Left ventricle myocardium inferior (tissue), 1 donor: Measurements from ENCODE around the gene NRXN3. TPM values are rescaled to one million over a fixed set of nuclear protein-coding genes. Genes with fewer than 3 reads are reported as not detected.

Experiments
- DNase-seq: peaks from one replicate; pipeline ENCODE4 v3.0.0-alpha.2; 2020
- H3K27ac ChIP-seq: fragments of 200-600 bp; replicated peaks from 2 replicates; pipeline ENCODE4 v1.8.0; 2021
- H3K27me3 ChIP-seq: fragments of 200-600 bp; 2 replicates; pipeline ENCODE4 v1.8.0; 2021; ENCODE audit warnings: low read depth
- H3K36me3 ChIP-seq: fragments of 200-600 bp; 2 replicates; pipeline ENCODE4 v1.8.0; 2021
- H3K4me1 ChIP-seq: fragments of 200-600 bp; 2 replicates; pipeline ENCODE4 v1.8.0; 2021
- H3K4me3 ChIP-seq: fragments of 200-600 bp; 2 replicates; pipeline ENCODE4 v1.8.0; 2021; ENCODE audit warnings: mild to moderate bottlenecking, moderate library complexity
- H3K9me3 ChIP-seq: fragments of 200-600 bp; replicated peaks from 2 replicates; pipeline ENCODE4 v1.8.0; 2021
- CTCF ChIP-seq: fragments of 200-600 bp; IDR thresholded peaks from 2 replicates; pipeline ENCODE4 v1.8.0; 2021; ENCODE audit warnings: antibody characterized with exemption, mild to moderate bottlenecking, borderline replicate concordance
- intact Hi-C: fragments of 100-400 bp; cut with micrococcal nuclease; formaldehyde crosslinking; loops from one replicate; pipeline ENCODE4 v1.11.0; 2022
- total RNA-seq: library from RNA; stranded (reverse); fragmentation: NEBNext Ultra II Directional; extraction: Animal tissue kit (Norgen Biotek cat#: 25700); gene quantifications from one replicate; pipeline ENCODE4 v1.2.1, GENCODE V29; 2021
- donor health status: DM: no; HTN: yes; CAD: no; lungs with severe emphysema.

Gene NRXN3
- total RNA-seq, 1 donor from 2014 or later, result 1.2 TPM

DNA sequence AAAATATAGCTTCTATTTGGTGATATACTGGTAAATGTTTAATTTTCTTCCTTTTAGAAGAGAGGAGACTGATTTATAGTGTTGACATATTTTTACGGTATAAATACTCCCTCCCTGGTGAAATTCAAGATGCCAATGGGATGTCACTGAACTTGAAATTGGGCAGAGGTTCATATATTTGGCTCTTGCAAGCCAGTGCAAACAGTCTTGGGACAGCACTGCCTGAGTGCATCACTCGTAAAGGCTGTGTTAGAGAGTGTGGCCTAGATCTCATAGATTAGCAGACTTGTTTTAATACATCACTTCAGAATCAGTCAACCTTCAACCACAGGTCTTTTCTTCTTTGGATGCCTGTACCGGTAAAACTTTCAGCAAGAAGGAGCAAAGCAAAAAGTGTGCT is 681.0 kb downstream of the NRXN3 start:
- intact Hi-C loops, result no loop called here
- no peak for DNase-seq
- Histone ChIP-seq H3K4me3 (no peak overlapping the region), H3K36me3 (no peaks in the 10 kb centered on the region), H3K9me3 (no peaks in the 10 kb centered on the region), H3K27me3 (peaks cover 13% of the 10 kb centered on the region), H3K27ac (no peak overlapping the region), H3K4me1 (no peaks in the 10 kb centered on the region)
- no peak for TF ChIP-seq CTCF

DNA sequence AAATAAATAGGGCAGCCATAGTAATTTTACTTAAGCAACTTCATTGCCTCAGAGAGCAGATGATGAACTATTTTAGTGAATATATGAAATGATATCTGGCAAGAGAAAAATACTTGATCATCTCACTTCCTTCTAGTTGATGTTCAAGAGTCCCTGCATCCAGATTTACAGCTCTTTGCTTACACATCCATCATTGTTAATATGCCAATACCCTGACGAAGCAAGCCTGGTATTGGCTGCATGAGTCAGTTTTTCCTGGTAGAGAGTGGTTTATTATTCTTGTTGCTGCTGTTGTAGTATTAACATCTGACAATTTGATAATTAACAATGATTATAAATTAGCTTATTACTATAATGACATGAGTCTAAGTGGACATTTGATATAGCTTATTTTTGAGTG is 681.9 kb downstream of the NRXN3 start:
- TF ChIP-seq CTCF, result no peak
- no peak for DNase-seq
- H3K27ac ChIP-seq, result no peak overlapping the region
- peaks cover 10% of the 10 kb centered on the region for H3K27me3 ChIP-seq
- H3K9me3 ChIP-seq, result no peaks in the 10 kb centered on the region
- H3K4me1 ChIP-seq, result no peaks in the 10 kb centered on the region
- intact Hi-C loops, result no loop called here
- no peak overlapping the region for H3K4me3 ChIP-seq
- H3K36me3 ChIP-seq, result no peaks in the 10 kb centered on the region

- Histone ChIP-seq H3K36me3 (no peaks in the 10 kb centered on the region), H3K4me1 (no peaks in the 10 kb centered on the region), H3K4me3 (no peak overlapping the region), H3K27me3 (no peaks in the 10 kb centered on the region), H3K27ac (no peak overlapping the region), H3K9me3 (no peaks in the 10 kb centered on the region)
- intact Hi-C loops, result no loop called here
- TF ChIP-seq CTCF, result no peak
- DNase-seq, result no peak
Measured at GRCh38 chr14:78857974-78858373, 687.8 kb downstream of the NRXN3 start.

DNA sequence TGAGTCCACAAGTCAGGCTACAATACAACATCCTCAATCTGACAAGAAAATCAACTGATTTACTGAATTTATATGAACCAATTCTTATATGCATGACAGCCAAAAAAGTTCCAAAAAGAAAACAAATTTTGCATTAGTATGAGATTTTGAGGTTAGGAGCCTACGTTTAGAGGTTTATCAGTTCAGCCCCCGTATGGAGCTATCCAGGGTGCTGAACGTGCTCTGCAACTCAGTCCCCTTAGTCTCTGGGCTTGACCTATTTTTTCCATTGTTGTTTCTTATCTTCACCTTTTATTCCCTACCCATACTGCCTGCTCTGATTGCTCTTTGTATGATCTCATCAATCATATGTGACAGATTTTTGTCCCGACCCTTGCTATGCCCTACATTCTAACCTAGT is 693.0 kb downstream of the NRXN3 start:
- Histone ChIP-seq H3K4me1 (no peaks in the 10 kb centered on the region), H3K36me3 (no peaks in the 10 kb centered on the region), H3K27me3 (no peaks in the 10 kb centered on the region), H3K27ac (no peak overlapping the region), H3K9me3 (no peaks in the 10 kb centered on the region), H3K4me3 (no peak overlapping the region)
- no peak for DNase-seq
- TF ChIP-seq CTCF, result no peak
- intact Hi-C loops, result no loop called here

DNA sequence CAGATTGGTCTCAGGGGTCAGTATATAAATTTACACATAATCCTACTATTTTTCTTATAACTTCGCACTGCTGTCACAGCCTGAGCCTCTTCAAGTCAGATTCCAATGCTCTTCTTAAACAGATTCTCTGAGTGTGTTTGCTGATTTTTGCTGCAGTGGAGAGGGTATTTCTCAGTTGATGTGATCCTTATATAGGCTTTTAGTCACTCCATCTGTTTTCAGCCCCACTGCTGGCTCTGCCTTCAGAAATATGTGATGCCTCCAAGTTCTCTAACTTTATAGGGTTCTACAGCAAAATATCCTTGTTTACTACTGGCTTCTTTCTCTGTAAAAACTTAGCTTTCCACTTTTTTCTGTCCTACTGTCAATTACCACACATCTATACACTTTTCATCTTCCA is 702.7 kb downstream of the NRXN3 start:
- no peaks in the 10 kb centered on the region for H3K4me1 ChIP-seq
- H3K9me3 ChIP-seq, result no peaks in the 10 kb centered on the region
- no peak overlapping the region for H3K27ac ChIP-seq
- H3K27me3 ChIP-seq, result no peaks in the 10 kb centered on the region
- H3K4me3 ChIP-seq, result no peak overlapping the region
- no peak for DNase-seq
- intact Hi-C loops, result no loop called here
- no peak for TF ChIP-seq CTCF
- H3K36me3 ChIP-seq, result no peaks in the 10 kb centered on the region

GRCh38 chr14:78873581-78873980 is 703.4 kb downstream of the NRXN3 start:
- H3K36me3 ChIP-seq, result no peaks in the 10 kb centered on the region
- DNase-seq, result no peak
- H3K4me3 ChIP-seq, result no peak overlapping the region
- no peak overlapping the region for H3K27ac ChIP-seq
- intact Hi-C loops, result no loop called here
- TF ChIP-seq CTCF, result no peak
- no peaks in the 10 kb centered on the region for H3K4me1 ChIP-seq
- H3K27me3 ChIP-seq, result no peaks in the 10 kb centered on the region
- no peaks in the 10 kb centered on the region for H3K9me3 ChIP-seq
